HepG2 (cell line): ENCODE measurements around the gene CHD9. TPM values are rescaled to one million over a fixed set of nuclear protein-coding genes. Genes with fewer than 3 reads are reported as not detected.

Source experiments
- ATAC-seq: fragments of 200-7000 bp; cut with Tn5 transposase; 3 replicates; pipeline ENCODE4 v1.9.1; 2020; ENCODE audit warnings: mild to moderate bottlenecking, moderate library complexity
- BruUV-seq: library from RNA; stranded (reverse); fragments of 400-500 nt; replicated peaks from 2 replicates; lab custom pipeline; 2021; lab: Mats Ljungman, UMichigan
- CTCF ChIA-PET: fragments of 300-600 bp; formaldehyde crosslinking; extraction: SDS; loops from one replicate; lab custom pipeline; 2021; ENCODE audit warnings: low total read pairs, inconsistent platforms, low intra/inter-chr PET ratio; lab: Yijun Ruan, JAX
- POLR2A ChIA-PET: fragments of 350-600 bp; sonication (Branson Sonifier 250); formaldehyde crosslinking; loops from one replicate; lab custom pipeline; 2020; ENCODE audit warnings: antibody characterized with exemption, inconsistent platforms; lab: Yijun Ruan, JAX
- DNase-seq: peaks from one replicate; pipeline ENCODE4 v3.0.0-alpha.2; 2015; ENCODE audit warnings: low spot score
- FAIRE-seq: peaks from 3 replicates; lab custom pipeline; 2011; peaks lifted over from hg19 to GRCh38; lab: Jason Lieb, UNC
- H2AFZ ChIP-seq: one replicate; pipeline ENCODE4 v1.6.1; 2011; ENCODE audit warnings: low read length, inconsistent platforms
- H3K27ac ChIP-seq: fragments of 300-600 bp; 3 replicates; pipeline ENCODE4 v1.8.0; 2011; ENCODE audit warnings: mixed run types, mild to moderate bottlenecking, mixed read lengths, low read length, inconsistent platforms; ENCODE audit not compliant: insufficient read depth; ENCODE audit errors: extremely low read length
- H3K27me3 ChIP-seq, 2 experiments: fragments of 200-600 bp in 1 of 2; 2 replicates in 1 of 2; 3 replicates in 1 of 2; pipeline versions ENCODE4 v1.6.0 to v1.8.0; 2011; ENCODE audit warnings: low read length in 2 of 2, mild to moderate bottlenecking in 2 of 2, moderate library complexity in 2 of 2, inconsistent platforms in 1 of 2; ENCODE audit not compliant: insufficient read depth in 2 of 2, control insufficient read depth in 1 of 2
- H3K36me3 ChIP-seq, 2 experiments: fragments of 200-600 bp in 1 of 2; replicated peaks in 1 of 2; 2 replicates in 1 of 2; 3 replicates in 1 of 2; pipeline versions ENCODE4 v1.5.1 to v1.8.0; 2011; ENCODE audit warnings: low read length in 2 of 2, inconsistent platforms in 1 of 2; ENCODE audit not compliant: insufficient read depth in 2 of 2, control insufficient read depth in 1 of 2
- H3K4me1 ChIP-seq: 2 replicates; pipeline ENCODE4 v1.5.1; 2012; ENCODE audit warnings: low read length, inconsistent platforms; ENCODE audit not compliant: insufficient read depth
- H3K4me2 ChIP-seq: 2 replicates; pipeline ENCODE4 v1.6.0; 2011; ENCODE audit warnings: low read depth, low read length, inconsistent platforms
- H3K4me3 ChIP-seq, 3 experiments: fragments of 200-600 bp in 1 of 3; sonication (generic), shearing (Covaris generic) in 1 of 3; replicated peaks in 1 of 3; 2 replicates each; pipeline ENCODE4 v1.5.1; 2011 to 2016; ENCODE audit warnings: low read length in 3 of 3, inconsistent platforms in 2 of 3, low read depth in 2 of 3, mild to moderate bottlenecking in 2 of 3, control low read depth in 1 of 3, mixed read lengths in 1 of 3; ENCODE audit not compliant: insufficient read depth in 1 of 3
- H3K79me2 ChIP-seq: one replicate; pipeline ENCODE4 v1.6.1; 2011; ENCODE audit warnings: low read length, inconsistent platforms; ENCODE audit not compliant: insufficient read depth
- H3K9ac ChIP-seq: 2 replicates; pipeline ENCODE4 v1.6.0; 2011; ENCODE audit warnings: mild to moderate bottlenecking, low read depth, low read length, inconsistent platforms; ENCODE audit not compliant: insufficient read depth
- H3K9me3 ChIP-seq: 2 replicates; pipeline ENCODE4 v1.5.1; 2012; ENCODE audit warnings: mild to moderate bottlenecking, low read length
- H4K20me1 ChIP-seq: 2 replicates; pipeline ENCODE4 v1.6.0; 2011; ENCODE audit warnings: inconsistent platforms, mild to moderate bottlenecking, low read length, moderate library complexity; ENCODE audit not compliant: insufficient read depth
- ARHGAP35 ChIP-seq: sonication (generic); formaldehyde crosslinking; IDR thresholded peaks from 2 replicates; pipeline ENCODE4 v1.9.0; 2022; ENCODE audit warnings: mild to moderate bottlenecking, inconsistent platforms, moderate library complexity, missing genetic modification reagents, borderline replicate concordance
- ATF4 ChIP-seq, 2 experiments: fragments of 450-650 bp in 1 of 2; sonication (generic) in 1 of 2; formaldehyde crosslinking; IDR thresholded peaks; 2 replicates each; pipeline versions ENCODE4 v1.5.0 to v1.8.0; 2020 to 2022; ENCODE audit warnings: mild to moderate bottlenecking in 1 of 2, missing genetic modification reagents in 1 of 2
- DNMT3B ChIP-seq: conservative IDR thresholded peaks from 2 replicates; pipeline ENCODE4 v1.6.1; 2016; ENCODE audit warnings: missing biosample characterization, control low read depth
- FOSL1 ChIP-seq: sonication (generic); formaldehyde crosslinking; IDR thresholded peaks from 2 replicates; pipeline ENCODE4 v1.9.0; 2021; ENCODE audit warnings: missing genetic modification reagents, borderline replicate concordance
- GATAD1 ChIP-seq: IDR thresholded peaks from 2 replicates; pipeline ENCODE4 v1.6.1; 2016; ENCODE audit warnings: missing genetic modification reagents, missing compliant biosample characterization
- HOMEZ ChIP-seq: IDR thresholded peaks from 2 replicates; pipeline ENCODE4 v1.6.1; 2016; ENCODE audit warnings: low read depth
- KDM3A ChIP-seq: IDR thresholded peaks from 2 replicates; pipeline ENCODE4 v1.6.1; 2018; ENCODE audit warnings: low read depth, missing compliant biosample characterization
- NFYB ChIP-seq: sonication (generic); formaldehyde crosslinking; IDR thresholded peaks from 2 replicates; pipeline ENCODE4 v1.4.0; 2020; ENCODE audit warnings: missing genetic modification reagents
- PAF1 ChIP-seq: IDR thresholded peaks from 2 replicates; pipeline ENCODE4 v1.6.1; 2016; ENCODE audit warnings: missing genetic modification reagents, missing compliant biosample characterization
- RCOR2 ChIP-seq: IDR thresholded peaks from 2 replicates; pipeline ENCODE4 v1.6.1; 2016; ENCODE audit warnings: missing biosample characterization, missing genetic modification reagents
- TBL1XR1 ChIP-seq: fragments of 150-350 bp; IDR thresholded peaks from 2 replicates; pipeline ENCODE4 v1.6.1; 2014; ENCODE audit warnings: borderline replicate concordance, low read length; ENCODE audit not compliant: partially characterized antibody
- WIZ ChIP-seq: sonication (generic); formaldehyde crosslinking; IDR thresholded peaks from 2 replicates; pipeline ENCODE4 v1.5.1; 2020; ENCODE audit warnings: mild to moderate bottlenecking, missing genetic modification reagents
- ZBTB38 ChIP-seq: sonication (generic); formaldehyde crosslinking; IDR thresholded peaks from 2 replicates; pipeline ENCODE4 v1.5.1; 2020; ENCODE audit warnings: mild to moderate bottlenecking, missing genetic modification reagents
- ZBTB7B ChIP-seq: sonication (generic); formaldehyde crosslinking; IDR thresholded peaks from 2 replicates; pipeline ENCODE4 v1.4.0; 2020; ENCODE audit warnings: missing genetic modification reagents
- ZNF101 ChIP-seq: sonication (generic); formaldehyde crosslinking; IDR thresholded peaks from 2 replicates; pipeline ENCODE4 v1.4.0; 2020; ENCODE audit warnings: mild to moderate bottlenecking, low read depth, missing genetic modification reagents, borderline replicate concordance
- ZNF724P ChIP-seq: sonication (generic); formaldehyde crosslinking; IDR thresholded peaks from 2 replicates; pipeline ENCODE4 v1.8.0; 2022; ENCODE audit warnings: missing genetic modification reagents, borderline replicate concordance
- ZNF766 ChIP-seq: sonication (generic); formaldehyde crosslinking; IDR thresholded peaks from 2 replicates; pipeline ENCODE4 v1.5.0; 2020; ENCODE audit warnings: missing genetic modification reagents, borderline replicate concordance
- ZNF841 ChIP-seq: sonication (generic); formaldehyde crosslinking; IDR thresholded peaks from 2 replicates; pipeline ENCODE4 v1.8.1; 2023; ENCODE audit warnings: missing genetic modification reagents, borderline replicate concordance
- ZNF850 ChIP-seq: sonication (generic); formaldehyde crosslinking; conservative IDR thresholded peaks from 2 replicates; pipeline ENCODE4 v1.9.0; 2021; ENCODE audit warnings: mild to moderate bottlenecking, missing genetic modification reagents
- WGBS: methylation state at CpG from one replicate; pipeline ENCODE4 v1.1.6; 2017; ENCODE audit warnings: low lambda C conversion rate; 5-methylcytosine and 5-hydroxymethylcytosine counted together
- in situ Hi-C: cut with HindIII; loops from 2 replicates; pipeline ENCODE4 v1.10.0; 2017; ENCODE audit warnings: low pct_unique_long_range_greater_than_20kb; ENCODE audit not compliant: extremely low pct_ligation_motif_present
- intact Hi-C: fragments of 100-400 bp; cut with micrococcal nuclease; formaldehyde crosslinking; loops from one replicate; pipeline ENCODE4 v1.10.0; 2022; ENCODE audit not compliant: unreplicated experiment
- polyA plus RNA-seq, 8 experiments: library from polyadenylated mRNA; depleted of rRNA in 3 of 8; stranded (reverse) in 7 of 8; unstranded in 1 of 8; fragments of >200 nt; fragmentation: Illumina TruSeq in 4 of 8; extraction: Trizol in 4 of 8; gene quantifications; 2 replicates each; pipeline versions ENCODE4 v1.2.1 to v1.2.3, GENCODE V29; 2011 to 2016; ENCODE audit warnings: low read depth in 4 of 8, missing spikeins in 1 of 8, mixed read lengths in 1 of 8; ENCODE audit not compliant: insufficient read depth in 1 of 8
- total RNA-seq, 5 experiments: library from RNA; depleted of rRNA; stranded (reverse); fragments of >200 nt; fragmentation: Illumina TruSeq; extraction: Trizol; gene quantifications; 2 replicates each; pipeline ENCODE4 v1.2.3, GENCODE V29; 2016; ENCODE audit warnings: low read depth in 1 of 5

The CHD9 gene
- total and polyA plus RNA-seq, 2 of the 13 experiments (the other 11 are each of a cell fraction or from before 2014, with no cell fraction given), result 23.4 to 27.7 TPM

DNA sequence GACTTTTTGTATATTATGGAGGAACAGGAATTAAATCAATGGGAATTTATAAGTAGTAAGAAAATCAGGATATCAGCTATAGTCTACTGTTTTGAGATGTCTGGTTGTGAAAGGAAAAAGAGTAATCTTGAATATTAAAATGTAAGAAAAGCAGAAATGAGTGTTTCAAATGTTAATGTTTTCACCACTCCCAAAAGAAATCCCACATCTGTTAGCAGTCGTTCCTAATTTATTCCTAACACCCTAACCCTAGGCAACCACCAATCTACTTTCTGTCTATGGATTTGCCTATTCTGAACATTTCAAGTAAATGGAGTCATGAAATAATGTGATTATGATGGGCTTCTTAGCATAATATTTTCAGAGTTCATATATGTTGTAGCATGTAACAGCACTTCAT is 133.0 kb downstream of the CHD9 start:
- H3K27ac ChIP-seq, result no peak overlapping the region
- no peak for FAIRE-seq
- H3K4me2 ChIP-seq, result no peak overlapping the region
- no peak overlapping the region for H2AFZ ChIP-seq
- no peak for ATAC-seq
- H3K9ac ChIP-seq, result no peak overlapping the region
- no peaks in the 10 kb centered on the region for H3K27me3 ChIP-seq
- peaks cover 27% of the 10 kb centered on the region for H3K9me3 ChIP-seq
- TF ChIP-seq ZNF766 (CRISPR knock-in tag), result no peak
- no peaks in the 10 kb centered on the region for H4K20me1 ChIP-seq
- ChIA-PET POLR2A (no interaction called here), CTCF (no interaction called here)
- in situ Hi-C loops, result no loop called here
- no peak for DNase-seq
- no peak overlapping the region for H3K4me3 ChIP-seq
- H3K79me2 ChIP-seq, result peaks cover 5% of the 10 kb centered on the region
- H3K4me1 ChIP-seq, result peaks cover 15% of the 10 kb centered on the region
- BruUV-seq, result no TSS peak
- intact Hi-C loops, result no loop called here
- WGBS, result 93% methylated on average over 1 of the region's 1 CpG
- peaks cover 3 to 10% of the 10 kb centered on the region in 2 experiments; a peak in 3 of 5 replicates for H3K36me3 ChIP-seq

GRCh38 chr16:53191413-53191812 is 136.6 kb downstream of the CHD9 start:
- no peak overlapping the region for H3K27ac ChIP-seq
- H3K4me1 ChIP-seq, result peaks cover 6% of the 10 kb centered on the region; the same call in 1 of the 2 replicates
- peaks cover 4% of the 10 kb centered on the region; the same call in 1 of the 2 replicates for H3K9me3 ChIP-seq
- ChIA-PET CTCF (no interaction called here), POLR2A (no interaction called here)
- no peak for ATAC-seq
- H3K36me3 ChIP-seq, result no peaks in the 10 kb centered on the region
- BruUV-seq, result no TSS peak
- WGBS, result 51% methylated on average over 1 of the region's 1 CpG
- H2AFZ ChIP-seq, result no peak overlapping the region
- in situ Hi-C loops (no loop called here), intact Hi-C loops (no loop called here)
- H4K20me1 ChIP-seq, result no peaks in the 10 kb centered on the region
- H3K4me2 ChIP-seq, result no peak overlapping the region
- no peak overlapping the region for H3K4me3 ChIP-seq
- FAIRE-seq, result no peak
- no peaks in the 10 kb centered on the region for H3K27me3 ChIP-seq
- no peak overlapping the region for H3K9ac ChIP-seq
- peaks cover 3% of the 10 kb centered on the region for H3K79me2 ChIP-seq
- no peak for DNase-seq
- no peak for TF ChIP-seq ARHGAP35
- TF ChIP-seq HOMEZ, result no peak
- no peak for TF ChIP-seq ZNF841
- TF ChIP-seq NFYB, result no peak
- TF ChIP-seq KDM3A (CRISPR knock-in tag), result no peak
- no peak for TF ChIP-seq ZNF101 (CRISPR knock-in tag)
- TF ChIP-seq TBL1XR1, result no peak
- no peak for TF ChIP-seq WIZ
- no peak for TF ChIP-seq ZBTB38 (CRISPR knock-in tag)
- TF ChIP-seq ZBTB7B (CRISPR knock-in tag), result no peak
- no peak for TF ChIP-seq GATAD1 (CRISPR knock-in tag)
- no peak for TF ChIP-seq DNMT3B
- TF ChIP-seq ZNF724P (CRISPR knock-in tag), result no peak
- TF ChIP-seq ZNF850 (CRISPR knock-in tag), result no peak
- TF ChIP-seq FOSL1 (CRISPR knock-in tag), result no peak
- TF ChIP-seq ATF4 (CRISPR knock-in tag; IDR thresholded peaks at IDR 0.05), result no peak
- TF ChIP-seq RCOR2 (CRISPR knock-in tag), result no peak
- no peak for TF ChIP-seq PAF1 (CRISPR knock-in tag)
